Neutrophil (primary cell): Measurements from ENCODE around the gene MYO1D.
"Not testable (repeated sequence)": the region's sequence is repeated elsewhere in the genome, so short reads cannot be mapped to it uniquely, and the experiment has no call there.

Experiments
- H3K27ac ChIP-seq: fragments of 200-600 bp; sonication (generic); 2 replicates; pipeline ENCODE4 v1.5.1; 2016; ENCODE audit warnings: mild to moderate bottlenecking, moderate library complexity
- H3K27me3 ChIP-seq: fragments of 200-600 bp; sonication (generic); 2 replicates; pipeline ENCODE4 v1.6.0; 2016; ENCODE audit warnings: mild to moderate bottlenecking
- H3K36me3 ChIP-seq: fragments of 200-600 bp; sonication (generic); 2 replicates; pipeline ENCODE4 v1.5.1; 2017
- H3K4me1 ChIP-seq, 2 experiments: fragments of 200-600 bp in 1 of 2; sonication (generic) in 1 of 2; 1 replicate in 1 of 2; 2 replicates in 1 of 2; pipeline versions ENCODE4 v1.5.1 to v1.6.1; 2013 to 2016; ENCODE audit warnings: low read depth in 1 of 2, low read length in 1 of 2, mild to moderate bottlenecking in 1 of 2, moderate library complexity in 1 of 2; ENCODE audit not compliant: control insufficient read depth in 1 of 2, insufficient read depth in 1 of 2
- H3K4me3 ChIP-seq, 2 experiments: fragments of 200-600 bp in 1 of 2; sonication (generic) in 1 of 2; 1 replicate in 1 of 2; 2 replicates in 1 of 2; pipeline ENCODE4 v1.5.1; 2013 to 2016; ENCODE audit warnings: low read depth in 1 of 2, low read length in 1 of 2, mild to moderate bottlenecking in 1 of 2, moderate library complexity in 1 of 2
- H3K9me3 ChIP-seq: fragments of 200-600 bp; sonication (generic); 2 replicates; pipeline ENCODE4 v1.5.1; 2016
- CTCF ChIP-seq: fragments of 200-600 bp; sonication (generic); IDR thresholded peaks from 2 replicates; pipeline ENCODE4 v1.5.1; 2016; ENCODE audit warnings: antibody characterized with exemption

MYO1D gene

DNA sequence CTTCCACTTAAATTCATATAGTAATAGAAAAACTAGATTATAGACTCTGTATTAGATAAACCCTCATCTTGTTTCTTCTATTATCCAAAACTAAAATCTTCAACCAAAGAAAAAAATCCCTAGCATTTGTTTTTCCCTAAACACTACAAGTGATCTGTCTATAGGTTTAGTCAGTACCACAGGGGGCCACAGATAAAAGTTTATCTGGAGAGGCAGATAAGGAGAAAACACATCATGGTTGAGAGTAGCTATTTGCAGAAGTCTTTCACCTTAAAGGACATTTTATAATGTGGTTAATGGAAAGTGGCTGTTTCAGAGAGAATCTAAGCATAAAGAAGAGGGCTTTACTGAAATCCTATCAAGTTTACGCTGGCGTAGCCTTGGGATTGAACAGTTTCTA is 230.0 kb downstream of the MYO1D start:
- TF ChIP-seq CTCF = no peak
- Histone ChIP-seq H3K4me1 (no peaks in the 10 kb centered on the region), H3K27ac (no peak overlapping the region), H3K9me3 (no peaks in the 10 kb centered on the region), H3K4me3 (no peak overlapping the region), H3K27me3 (no peaks in the 10 kb centered on the region), H3K36me3 (no peaks in the 10 kb centered on the region)

DNA sequence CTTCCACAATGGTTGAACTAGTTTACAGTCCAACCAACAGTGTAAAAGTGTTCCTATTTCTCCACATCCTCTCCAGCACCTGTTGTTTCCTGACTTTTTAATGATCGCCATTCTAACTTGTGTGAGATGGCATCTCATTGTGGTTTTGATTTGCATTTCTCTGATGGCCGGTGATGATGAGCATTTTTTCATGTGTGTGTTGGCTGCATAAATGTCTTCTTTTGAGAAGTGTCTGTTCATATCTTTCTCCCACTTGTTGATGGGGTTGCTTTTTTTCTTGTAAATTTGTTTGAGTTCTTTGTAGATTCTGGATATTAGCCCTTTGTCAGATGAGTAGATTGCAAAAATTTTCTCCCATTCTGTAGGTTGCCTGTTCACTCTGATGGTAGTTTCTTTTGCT is 235.4 kb downstream of the MYO1D start:
- H3K4me1 ChIP-seq, H3K4me3 ChIP-seq, H3K36me3 ChIP-seq, H3K9me3 ChIP-seq, H3K27ac ChIP-seq, H3K27me3 ChIP-seq: not testable (repeated sequence)

- H3K9me3 ChIP-seq = no peaks in the 10 kb centered on the region
- TF ChIP-seq CTCF = no peak
- no peak overlapping the region for H3K27ac ChIP-seq
- H3K27me3 ChIP-seq = no peaks in the 10 kb centered on the region
- no peaks in the 10 kb centered on the region for H3K4me1 ChIP-seq
- H3K36me3 ChIP-seq = no peaks in the 10 kb centered on the region
- H3K4me3 ChIP-seq = no peak overlapping the region
Measured at GRCh38 chr17:32636598-32637218, 240.2 kb downstream of the MYO1D start.

DNA sequence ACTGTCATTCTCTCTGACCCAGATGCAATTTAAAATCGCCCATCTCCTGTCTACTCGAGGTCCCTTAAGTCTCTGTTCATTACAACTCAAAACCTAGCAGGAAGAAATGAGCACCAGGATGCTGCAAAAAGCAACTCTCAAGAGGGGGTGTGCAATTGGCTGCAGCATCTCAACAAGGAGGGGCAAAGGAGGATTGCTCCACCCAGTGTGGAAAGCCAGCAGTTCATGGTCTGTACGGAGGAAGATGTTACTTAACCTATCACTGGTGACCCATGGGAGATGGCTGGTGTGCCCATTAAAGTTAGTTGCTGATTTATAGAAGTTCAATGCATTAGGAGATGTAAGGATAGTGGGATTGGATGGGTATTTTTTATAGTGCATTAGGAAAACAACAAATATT is 242.8 kb downstream of the MYO1D start:
- no peaks in the 10 kb centered on the region for H3K36me3 ChIP-seq
- H3K9me3 ChIP-seq = no peaks in the 10 kb centered on the region
- TF ChIP-seq CTCF = no peak
- no peaks in the 10 kb centered on the region for H3K27me3 ChIP-seq
- H3K4me1 ChIP-seq = no peaks in the 10 kb centered on the region
- H3K4me3 ChIP-seq = no peak overlapping the region
- H3K27ac ChIP-seq = no peak overlapping the region

GRCh38 chr17:32631341-32632096 is 245.4 kb downstream of the MYO1D start:
- no peaks in the 10 kb centered on the region for H3K27me3 ChIP-seq
- H3K4me3 ChIP-seq = no peak overlapping the region
- H3K4me1 ChIP-seq = no peaks in the 10 kb centered on the region
- TF ChIP-seq CTCF = no peak
- no peaks in the 10 kb centered on the region for H3K36me3 ChIP-seq
- no peaks in the 10 kb centered on the region for H3K9me3 ChIP-seq
- H3K27ac ChIP-seq = no peak overlapping the region

GRCh38 chr17:32629563-32630190 is 247.2 kb downstream of the MYO1D start:
- no peak overlapping the region for H3K4me3 ChIP-seq
- no peaks in the 10 kb centered on the region for H3K27me3 ChIP-seq
- H3K27ac ChIP-seq = no peak overlapping the region
- no peaks in the 10 kb centered on the region for H3K4me1 ChIP-seq
- TF ChIP-seq CTCF = no peak
- no peaks in the 10 kb centered on the region for H3K36me3 ChIP-seq
- no peaks in the 10 kb centered on the region for H3K9me3 ChIP-seq
